Cardiac septum (tissue), 1 donor: Measurements from ENCODE around the gene SCAND1. TPM values are rescaled to one million over a fixed set of nuclear protein-coding genes. Genes with fewer than 3 reads are reported as not detected.
"Not testable (repeated sequence)": the region's sequence is repeated elsewhere in the genome, so short reads cannot be mapped to it uniquely, and the experiment has no call there.

Experiments
- DNase-seq: peaks from one replicate; pipeline ENCODE4 v3.0.0-alpha.2; 2020; ENCODE audit warnings: low spot score
- intact Hi-C: fragments of 100-400 bp; cut with DNase I; formaldehyde crosslinking; loops from one replicate; pipeline ENCODE4 v1.14.0; 2022
- long read RNA-seq: library from polyadenylated mRNA; unstranded; transcript quantifications from one replicate; pipeline ENCODE4 v2.0.0, GENCODE V29; 2021
- total RNA-seq: library from RNA; stranded (reverse); fragmentation: NEBNext Ultra II Directional; extraction: Animal tissue kit (Norgen Biotek cat#: 25700); gene quantifications from one replicate; pipeline ENCODE4 v1.2.1, GENCODE V29; 2021
- donor health status: DM: no; HTN: no; CAD: no.

SCAND1 gene
- total RNA-seq, result 49.5 TPM
- long read RNA-seq, transcript SCAND1-201 (2 exons, 902 nt), result major isoform, 19 of 53 reads
- long read RNA-seq, partial matches to known transcripts, result 34 of 53 reads
- long read RNA-seq, other reads (novel, unspliced or antisense), result 0 of 53 reads

GRCh38 chr20:35954200-35954906 lies at the start of gene SCAND1:
SCAND1 (minus strand) TSS chr20:35954502; CDS start chr20:35954284, 218 bp downstream.
- DNase-seq, result peak; percentile 98
- intact Hi-C loops, result loop anchor here (10.0 kb wide), 1 partner anchor 180 kb away; the partner anchor contains the start of gene PHF20

GRCh38 chr20:36004045-36004444 lies 49.7 kb upstream of the SCAND1 start:
- no peak for DNase-seq
- intact Hi-C loops, result no loop called here

- DNase-seq, result no peak
- intact Hi-C loops, result no loop called here
These were observed 48.6 kb upstream of the SCAND1 start for GRCh38 chr20:36002855-36003254.

GRCh38 chr20:36001331-36001730 lies 47.0 kb upstream of the SCAND1 start:
- intact Hi-C loops, result not testable (repeated sequence)

GRCh38 chr20:35996492-35996891 lies 42.2 kb upstream of the SCAND1 start:
- DNase-seq, intact Hi-C loops: not testable (repeated sequence)

More at GRCh38 chr20:36001331-36001730, 47.0 kb upstream of the SCAND1 start:
- DNase-seq, result not testable (repeated sequence)

GRCh38 chr20:35994994-35995453 lies 40.7 kb upstream of the SCAND1 start:
- intact Hi-C loops, result loop anchor here (1.0 to 2.0 kb wide), 2 partner anchors 143 to 206 kb away; no protein-coding TSS in a partner anchor
- peak; percentile 88 for DNase-seq

GRCh38 chr20:35992713-35993335 lies 38.5 kb upstream of the SCAND1 start:
- peak; percentile 78 for DNase-seq
- intact Hi-C loops, result no loop called here

- DNase-seq, result no peak
- intact Hi-C loops, result no loop called here
These were observed 37.0 kb upstream of the SCAND1 start for GRCh38 chr20:35991142-35991771.

GRCh38 chr20:35988910-35989463 lies 34.7 kb upstream of the SCAND1 start:
- intact Hi-C loops, result no loop called here
- DNase-seq, result no peak

GRCh38 chr20:35985806-35986205 lies 31.5 kb upstream of the SCAND1 start:
- intact Hi-C loops, result no loop called here
- DNase-seq, result no peak

- intact Hi-C loops, result no loop called here
- DNase-seq, result no peak
These were observed 30.1 kb upstream of the SCAND1 start for GRCh38 chr20:35984382-35984781.

GRCh38 chr20:35981969-35982368 lies 27.7 kb upstream of the SCAND1 start:
- intact Hi-C loops, result no loop called here
- no peak for DNase-seq

GRCh38 chr20:35979544-35979943 lies 25.2 kb upstream of the SCAND1 start:
- DNase-seq, result no peak
- intact Hi-C loops, result no loop called here

GRCh38 chr20:35978041-35978513 lies 23.8 kb upstream of the SCAND1 start:
- intact Hi-C loops, result no loop called here
- no peak for DNase-seq

GRCh38 chr20:35975576-35976373 lies 21.5 kb upstream of the SCAND1 start:
- DNase-seq, result no peak
- intact Hi-C loops, result no loop called here

GRCh38 chr20:35974256-35974655 lies 20.0 kb upstream of the SCAND1 start:
- no peak for DNase-seq
- intact Hi-C loops, result no loop called here

GRCh38 chr20:35972462-35972861 lies 18.2 kb upstream of the SCAND1 start:
- intact Hi-C loops, result no loop called here
- no peak for DNase-seq

GRCh38 chr20:35971981-35972380 lies 17.7 kb upstream of the SCAND1 start:
- DNase-seq, result no peak
- intact Hi-C loops, result no loop called here

- intact Hi-C loops, result no loop called here
- DNase-seq, result no peak
These were observed 14.6 kb upstream of the SCAND1 start for GRCh38 chr20:35968930-35969329.
